Mesendoderm (in vitro differentiated cells): ENCODE results near the gene LRRC8D.

Experiments used
- DNase-seq: peaks from one replicate; pipeline ENCODE4 v3.0.0; 2013
- H2AK5ac ChIP-seq: 2 replicates; pipeline ENCODE4 v1.6.1; 2013; ENCODE audit warnings: low read length, inconsistent platforms
- H2BK120ac ChIP-seq: 2 replicates; pipeline ENCODE4 v1.6.1; 2013; ENCODE audit warnings: low read depth, mild to moderate bottlenecking, low read length, moderate library complexity, mixed read lengths
- H2BK15ac ChIP-seq: replicated peaks from 2 replicates; pipeline ENCODE4 v1.6.1; 2013; ENCODE audit warnings: low read depth, mild to moderate bottlenecking, moderate library complexity
- H2BK5ac ChIP-seq: 2 replicates; pipeline ENCODE4 v1.6.1; 2013; ENCODE audit warnings: low read length, inconsistent platforms
- H3K18ac ChIP-seq: 2 replicates; pipeline ENCODE4 v1.6.1; 2013; ENCODE audit warnings: mild to moderate bottlenecking, low read length, mixed read lengths
- H3K23ac ChIP-seq: one replicate; pipeline ENCODE4 v1.6.1; 2013; ENCODE audit warnings: low read length
- H3K27ac ChIP-seq: 2 replicates; pipeline ENCODE4 v1.5.1; 2013; ENCODE audit warnings: low read depth, mild to moderate bottlenecking, inconsistent platforms, low read length, moderate library complexity
- H3K27me3 ChIP-seq: 2 replicates; pipeline ENCODE4 v1.6.1; 2013; ENCODE audit warnings: low read length, control low read depth, mild to moderate bottlenecking, inconsistent platforms; ENCODE audit not compliant: insufficient read depth, poor library complexity
- H3K36me3 ChIP-seq: 2 replicates; pipeline ENCODE4 v1.6.1; 2013; ENCODE audit warnings: low read length, inconsistent platforms; ENCODE audit not compliant: control insufficient read depth, insufficient read depth
- H3K4ac ChIP-seq: one replicate; pipeline ENCODE4 v1.6.1; 2013; ENCODE audit warnings: low read depth, mild to moderate bottlenecking, low read length, moderate library complexity
- H3K4me1 ChIP-seq: 2 replicates; pipeline ENCODE4 v1.6.1; 2013; ENCODE audit warnings: low read depth, low read length, inconsistent platforms; ENCODE audit not compliant: control insufficient read depth
- H3K4me2 ChIP-seq: 2 replicates; pipeline ENCODE4 v1.6.1; 2013; ENCODE audit warnings: low read length
- H3K4me3 ChIP-seq: 2 replicates; pipeline ENCODE4 v1.5.1; 2013; ENCODE audit warnings: mild to moderate bottlenecking, low read length
- H3K56ac ChIP-seq: one replicate; pipeline ENCODE4 v1.6.1; 2013; ENCODE audit warnings: low read length
- H3K79me1 ChIP-seq: 2 replicates; pipeline ENCODE4 v1.6.1; 2013; ENCODE audit warnings: low read length, inconsistent platforms
- H3K79me2 ChIP-seq: 2 replicates; pipeline ENCODE4 v1.6.1; 2013; ENCODE audit warnings: mild to moderate bottlenecking, low read length; ENCODE audit not compliant: control insufficient read depth, insufficient read depth
- H3K9ac ChIP-seq: 2 replicates; pipeline ENCODE4 v1.6.1; 2013; ENCODE audit warnings: low read length, inconsistent platforms
- H4K5ac ChIP-seq: one replicate; pipeline ENCODE4 v1.6.1; 2013; ENCODE audit warnings: low read length
- H4K8ac ChIP-seq: one replicate; pipeline ENCODE4 v1.6.1; 2013; ENCODE audit warnings: low read depth, mild to moderate bottlenecking, control low read depth, low read length, moderate library complexity
- WGBS: extraction: QIAGEN DNeasy Blood & Tissue Kit; methylation state at CpG from one replicate; pipeline ENCODE4 v1.1.7; 2013; ENCODE audit warnings: low lambda C conversion rate, missing lambda C conversion rate; ENCODE audit not compliant: insufficient coverage; ENCODE audit errors: extremely low coverage; 5-methylcytosine and 5-hydroxymethylcytosine counted together

LRRC8D gene

DNA sequence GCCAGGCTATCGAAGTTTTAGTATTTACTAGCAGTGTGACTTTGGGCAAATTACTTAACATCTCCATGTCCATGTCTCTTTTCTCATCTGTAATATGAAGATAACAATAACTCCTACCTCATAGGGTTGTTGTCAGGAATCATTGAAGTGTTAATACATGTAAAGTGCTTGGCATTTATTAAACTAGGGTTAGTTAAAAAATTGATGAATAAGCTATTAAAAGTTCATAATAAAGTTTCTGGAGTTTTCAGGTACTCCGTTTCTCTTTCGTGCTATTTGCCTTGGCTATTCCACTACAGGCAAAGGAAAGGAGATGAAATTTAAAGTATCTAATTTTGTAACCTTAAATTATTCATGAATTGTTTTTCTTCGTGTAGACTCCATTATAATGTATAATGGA, 16.7 kb downstream of the LRRC8D start:
- Histone ChIP-seq H3K4me2 (no peak overlapping the region), H3K4ac (no peak overlapping the region), H3K79me1 (peaks cover 8% of the 10 kb centered on the region), H3K23ac (no peak overlapping the region), H3K27ac (no peak overlapping the region), H4K5ac (no peak overlapping the region), H3K56ac (peak overlapping the region; percentile 51), H3K4me1 (peaks cover 31% of the 10 kb centered on the region), H2BK15ac (no peak overlapping the region), H4K8ac (no peak overlapping the region), H2AK5ac (no peak overlapping the region), H2BK5ac (no peak overlapping the region), H2BK120ac (no peak overlapping the region), H3K18ac (no peak overlapping the region), H3K9ac (peak overlapping the region; percentile 10), H3K79me2 (peaks cover 11% of the 10 kb centered on the region), H3K4me3 (no peak overlapping the region), H3K27me3 (no peaks in the 10 kb centered on the region), H3K36me3 (no peaks in the 10 kb centered on the region)
- no CpG with 5 or more reads among the region's 4 CpGs for WGBS
- no peak for DNase-seq

- no peak overlapping the region for H2BK5ac ChIP-seq
- H4K8ac ChIP-seq: no peak overlapping the region
- no peak overlapping the region for H3K4ac ChIP-seq
- H3K9ac ChIP-seq: no peak overlapping the region
- no peak overlapping the region for H2BK120ac ChIP-seq
- no peak overlapping the region for H3K27ac ChIP-seq
- H3K79me1 ChIP-seq: peaks cover 5% of the 10 kb centered on the region
- H3K36me3 ChIP-seq: no peaks in the 10 kb centered on the region
- DNase-seq: peak; percentile 69
- no peak overlapping the region for H2AK5ac ChIP-seq
- H3K18ac ChIP-seq: no peak overlapping the region
- no CpG with 5 or more reads among the region's 3 CpGs for WGBS
- no peak overlapping the region for H2BK15ac ChIP-seq
- no peaks in the 10 kb centered on the region for H3K27me3 ChIP-seq
- no peak overlapping the region for H4K5ac ChIP-seq
- H3K56ac ChIP-seq: no peak overlapping the region
- peaks cover 5% of the 10 kb centered on the region for H3K79me2 ChIP-seq
- H3K4me2 ChIP-seq: no peak overlapping the region
- no peak overlapping the region for H3K4me3 ChIP-seq
- no peak overlapping the region for H3K23ac ChIP-seq
- H3K4me1 ChIP-seq: peaks cover 19% of the 10 kb centered on the region
These were observed 18.7 kb downstream of the LRRC8D start for GRCh38 chr1:89839516-89839915.

GRCh38 chr1:89841507-89841906, 20.7 kb downstream of the LRRC8D start:
- H3K36me3 ChIP-seq: no peaks in the 10 kb centered on the region
- no peak overlapping the region for H2BK120ac ChIP-seq
- H3K23ac ChIP-seq: no peak overlapping the region
- H3K4me2 ChIP-seq: no peak overlapping the region
- H3K4me3 ChIP-seq: no peak overlapping the region
- peaks cover 1% of the 10 kb centered on the region for H3K79me2 ChIP-seq
- H3K27me3 ChIP-seq: no peaks in the 10 kb centered on the region
- no peak overlapping the region for H4K5ac ChIP-seq
- no peak overlapping the region for H3K9ac ChIP-seq
- no CpG with 5 or more reads among the region's 2 CpGs for whole genome bisulfite sequencing
- H3K27ac ChIP-seq: no peak overlapping the region
- peaks cover 3% of the 10 kb centered on the region for H3K79me1 ChIP-seq
- no peak overlapping the region for H2BK5ac ChIP-seq
- no peak overlapping the region for H3K56ac ChIP-seq
- no peak overlapping the region for H3K4ac ChIP-seq
- H2BK15ac ChIP-seq: no peak overlapping the region
- H2AK5ac ChIP-seq: no peak overlapping the region
- H3K4me1 ChIP-seq: peaks cover 13% of the 10 kb centered on the region
- no peak overlapping the region for H3K18ac ChIP-seq
- no peak for DNase-seq
- H4K8ac ChIP-seq: no peak overlapping the region

DNA sequence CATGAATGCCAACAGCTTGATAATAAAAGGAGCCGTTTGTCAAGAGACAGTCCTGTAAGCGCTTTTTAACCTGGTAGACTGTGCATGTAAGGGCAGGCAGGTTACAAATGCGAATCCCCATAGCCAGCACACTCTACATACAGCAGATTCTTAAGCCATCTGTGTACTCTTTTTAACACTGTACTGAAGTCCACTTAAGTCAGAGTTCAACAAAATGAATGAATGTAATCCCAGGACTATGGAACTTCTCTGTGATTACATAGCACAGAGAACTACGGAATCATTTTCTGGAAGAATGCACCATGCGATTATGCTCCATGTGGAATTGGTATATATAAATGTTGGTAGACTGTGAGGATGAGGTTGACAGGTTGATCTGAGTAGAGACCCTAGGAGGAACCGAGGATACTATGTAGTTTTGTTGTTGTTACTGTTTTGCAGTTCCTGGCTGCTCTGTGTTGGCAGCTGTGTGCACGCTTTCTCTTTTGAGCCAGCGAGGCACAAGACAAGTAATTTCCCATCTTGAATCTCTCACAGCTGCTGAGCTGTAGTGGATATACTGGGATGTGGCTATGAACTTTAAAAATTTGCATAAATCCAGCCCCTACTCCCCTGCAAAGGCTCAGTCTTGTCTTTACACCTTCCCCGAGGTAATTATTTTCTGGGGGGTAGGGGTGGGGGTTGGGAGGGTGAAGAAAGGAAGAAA, 21.9 kb downstream of the LRRC8D start:
- no peak overlapping the region for H4K5ac ChIP-seq
- H3K79me2 ChIP-seq: peaks cover 1% of the 10 kb centered on the region
- H4K8ac ChIP-seq: no peak overlapping the region
- peak overlapping the region; percentile 34 for H3K4me2 ChIP-seq
- no peak overlapping the region for H3K56ac ChIP-seq
- H3K4ac ChIP-seq: no peak overlapping the region
- H2BK15ac ChIP-seq: no peak overlapping the region
- WGBS: no CpG with 5 or more reads among the region's 9 CpGs
- H3K18ac ChIP-seq: no peak overlapping the region
- no peak for DNase-seq
- no peak overlapping the region for H2BK5ac ChIP-seq
- H3K9ac ChIP-seq: peak overlapping the region; percentile 49
- no peak overlapping the region for H3K27ac ChIP-seq
- H3K27me3 ChIP-seq: no peaks in the 10 kb centered on the region
- H3K4me1 ChIP-seq: peaks cover 6% of the 10 kb centered on the region
- no peak overlapping the region for H2AK5ac ChIP-seq
- no peak overlapping the region for H3K23ac ChIP-seq
- H3K4me3 ChIP-seq: no peak overlapping the region
- peaks cover 3% of the 10 kb centered on the region for H3K79me1 ChIP-seq
- no peaks in the 10 kb centered on the region for H3K36me3 ChIP-seq
- no peak overlapping the region for H2BK120ac ChIP-seq

- Histone ChIP-seq H3K4ac (no peak overlapping the region), H4K5ac (no peak overlapping the region), H3K4me3 (peak overlapping the region; percentile 66), H3K79me1 (peaks cover 3% of the 10 kb centered on the region), H3K4me1 (peaks cover 6% of the 10 kb centered on the region), H3K9ac (peak overlapping the region; percentile 79), H3K23ac (peak overlapping the region; percentile 76), H2BK120ac (no peak overlapping the region), H3K27me3 (no peaks in the 10 kb centered on the region), H3K36me3 (no peaks in the 10 kb centered on the region), H3K79me2 (peaks cover 1% of the 10 kb centered on the region), H2BK5ac (peak overlapping the region; percentile 34), H4K8ac (no peak overlapping the region), H3K4me2 (peak overlapping the region; percentile 60), H3K18ac (peak overlapping the region; percentile 46), H2BK15ac (no peak overlapping the region), H3K56ac (peak overlapping the region; percentile 93), H2AK5ac (no peak overlapping the region), H3K27ac (no peak overlapping the region)
- DNase-seq: peak; percentile 82
- WGBS: no CpG with 5 or more reads among the region's 63 CpGs
These were observed 22.7 kb downstream of the LRRC8D start for GRCh38 chr1:89843273-89844130.
